HG03460 (cell line): Measurements from ENCODE around the gene NEU1.

Experiments used
- ATAC-seq: cut with Tn5 transposase; IDR thresholded peaks from one replicate; pipeline ENCODE4 v1.9.1; 2021; ENCODE audit not compliant: unreplicated experiment

The NEU1 gene

DNA sequence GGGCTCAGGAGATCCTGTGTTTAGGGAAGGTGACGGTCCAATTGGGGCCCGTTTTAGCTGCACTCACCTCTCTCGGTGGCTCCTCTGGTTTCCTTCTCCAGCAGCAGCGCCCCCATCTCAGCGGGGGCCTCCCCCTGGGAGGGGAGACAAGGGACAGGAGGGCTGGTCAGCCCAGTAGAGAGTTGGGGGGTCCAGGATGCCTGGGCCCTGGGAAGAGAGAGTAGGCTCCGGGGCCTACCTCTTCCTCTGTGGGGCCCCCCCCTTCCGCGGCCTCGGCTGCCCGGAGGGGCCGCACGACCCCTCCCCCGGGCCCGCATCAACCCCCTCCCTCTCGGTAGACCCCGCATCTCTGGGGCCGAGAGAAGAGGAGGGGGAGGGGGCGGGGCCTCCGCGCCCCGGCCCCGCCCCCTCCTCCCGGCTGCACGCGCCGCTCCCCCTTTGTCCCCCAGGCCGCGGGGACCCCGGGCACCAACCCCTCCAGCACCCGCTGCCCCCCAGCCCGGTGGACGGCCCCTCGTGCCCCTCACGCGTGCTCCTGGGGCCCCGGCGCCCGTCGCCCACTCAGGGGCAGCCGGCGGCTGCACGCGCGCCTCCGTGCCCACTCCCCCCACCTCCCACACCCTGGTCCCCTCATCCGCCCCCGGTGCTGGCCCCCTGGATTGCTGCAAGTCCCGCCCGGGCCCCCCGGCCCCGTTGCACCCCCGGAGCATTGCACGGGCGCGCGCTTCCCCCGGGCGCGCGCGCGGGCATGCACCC, 34.4 kb upstream of the NEU1 start:
- no peak for ATAC-seq

DNA sequence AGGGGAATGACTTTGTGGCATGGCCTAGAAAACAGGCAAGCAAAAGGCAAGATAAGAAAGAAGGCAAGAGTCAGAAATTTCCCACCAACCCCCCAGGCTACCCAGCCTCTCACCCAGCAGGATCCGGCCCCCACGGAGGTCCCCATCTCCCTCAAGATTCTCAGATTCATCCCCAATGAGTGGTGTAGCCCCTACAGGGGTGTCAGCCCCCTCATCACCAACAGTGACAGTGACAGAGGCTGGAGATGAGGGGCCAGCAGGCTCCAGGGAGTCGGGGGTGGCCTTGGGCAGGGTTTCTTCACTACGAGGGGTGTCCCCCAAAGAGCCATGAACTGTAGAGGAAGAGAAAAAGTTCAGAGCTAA, 33.9 kb upstream of the NEU1 start:
- ATAC-seq: no peak

DNA sequence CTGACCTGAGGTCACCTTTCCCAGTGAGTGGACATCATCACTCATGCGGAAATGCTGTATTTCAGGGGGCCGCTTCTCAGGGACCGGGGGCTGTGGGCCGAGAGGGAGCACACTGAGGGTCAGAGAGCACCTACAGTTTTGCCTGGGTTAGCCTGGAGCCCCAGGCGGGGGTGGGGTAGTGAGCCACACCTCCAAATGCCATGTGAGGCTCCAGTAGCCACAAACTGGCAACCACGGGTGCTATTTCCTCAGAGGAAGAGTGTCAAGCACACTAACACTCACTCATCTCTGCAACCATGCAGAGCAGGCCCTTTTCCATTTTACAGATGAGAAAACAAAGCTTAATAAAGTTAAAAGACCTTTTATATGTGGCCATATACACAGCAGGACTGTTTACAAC, 30.2 kb upstream of the NEU1 start:
- no peak for ATAC-seq

DNA sequence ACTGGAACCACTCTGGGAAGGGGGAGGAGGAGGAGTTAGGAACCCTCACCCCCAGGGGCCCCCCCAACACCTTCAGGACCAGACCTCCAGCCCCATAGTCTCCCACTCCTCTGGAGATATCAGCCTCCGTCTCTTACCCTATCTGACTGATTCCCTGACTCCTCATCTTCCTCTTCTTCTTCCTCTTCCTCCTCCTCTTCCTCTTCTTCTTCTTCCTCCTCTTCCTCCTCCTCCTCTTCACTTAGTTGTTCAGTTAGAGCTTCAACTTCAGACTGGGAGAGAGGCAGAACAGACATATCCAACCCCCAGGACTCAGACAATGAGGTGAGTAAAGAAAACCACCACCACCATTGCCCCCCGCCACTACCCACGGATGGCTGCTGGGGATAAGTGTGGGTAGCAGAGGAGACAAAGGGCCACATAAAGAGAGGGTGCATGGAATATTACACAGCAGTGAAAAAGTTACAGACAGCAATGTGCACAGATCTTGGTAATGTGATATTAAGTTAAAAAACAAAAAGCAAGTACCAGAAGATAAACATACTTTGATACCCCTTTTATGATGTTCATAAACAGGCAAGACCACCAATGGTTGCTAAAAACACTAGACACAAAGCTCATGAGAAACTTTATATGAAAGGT, 26.8 kb upstream of the NEU1 start:
- ATAC-seq: no peak

DNA sequence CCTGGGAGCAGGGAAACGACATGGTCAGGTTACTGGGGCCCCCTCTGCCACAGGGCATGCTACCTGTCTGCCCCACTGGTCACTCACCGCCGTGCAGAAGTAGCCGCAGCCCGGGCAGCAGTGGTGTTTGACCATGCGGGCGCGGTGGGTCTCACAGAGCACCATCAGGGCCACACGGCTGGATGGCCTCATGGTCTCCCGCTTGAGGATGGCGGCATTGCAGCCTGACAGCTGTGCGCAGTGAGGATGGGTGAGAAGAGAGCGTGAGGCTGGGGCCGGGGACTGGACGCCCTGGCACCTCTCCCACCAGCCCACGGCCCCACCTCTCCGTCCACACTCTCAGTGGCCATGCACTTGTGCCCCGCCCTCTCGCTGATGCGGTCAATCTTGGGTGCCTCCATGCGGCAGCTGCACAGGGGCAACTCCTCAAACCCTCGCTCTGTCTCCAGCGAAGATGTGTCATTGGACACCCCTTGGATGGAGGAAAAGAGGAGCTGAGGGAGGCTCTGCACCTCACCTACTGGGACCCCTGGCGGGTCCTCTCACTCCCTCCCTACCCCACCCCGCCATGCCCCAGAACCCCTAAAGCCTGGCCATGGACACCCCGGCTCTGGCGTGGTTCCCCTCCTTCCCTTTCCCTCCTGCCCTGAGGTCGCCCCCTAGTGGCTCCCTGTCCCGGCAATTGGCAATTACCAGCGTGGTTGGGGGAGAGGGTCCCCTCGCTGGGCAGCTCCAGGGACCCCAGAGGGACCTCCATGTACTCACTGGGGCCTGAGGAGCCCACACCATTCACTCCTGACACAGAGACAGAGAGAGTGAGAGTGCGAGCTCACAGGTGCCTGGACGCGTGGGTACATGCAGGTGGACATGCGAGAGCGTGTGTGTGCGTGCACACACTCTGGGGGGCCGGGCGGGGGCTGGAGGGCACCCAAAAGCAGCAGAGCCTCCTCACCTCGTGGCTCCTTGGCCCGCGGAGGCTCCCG, 25.9 kb upstream of the NEU1 start:
- ATAC-seq: no peak

DNA sequence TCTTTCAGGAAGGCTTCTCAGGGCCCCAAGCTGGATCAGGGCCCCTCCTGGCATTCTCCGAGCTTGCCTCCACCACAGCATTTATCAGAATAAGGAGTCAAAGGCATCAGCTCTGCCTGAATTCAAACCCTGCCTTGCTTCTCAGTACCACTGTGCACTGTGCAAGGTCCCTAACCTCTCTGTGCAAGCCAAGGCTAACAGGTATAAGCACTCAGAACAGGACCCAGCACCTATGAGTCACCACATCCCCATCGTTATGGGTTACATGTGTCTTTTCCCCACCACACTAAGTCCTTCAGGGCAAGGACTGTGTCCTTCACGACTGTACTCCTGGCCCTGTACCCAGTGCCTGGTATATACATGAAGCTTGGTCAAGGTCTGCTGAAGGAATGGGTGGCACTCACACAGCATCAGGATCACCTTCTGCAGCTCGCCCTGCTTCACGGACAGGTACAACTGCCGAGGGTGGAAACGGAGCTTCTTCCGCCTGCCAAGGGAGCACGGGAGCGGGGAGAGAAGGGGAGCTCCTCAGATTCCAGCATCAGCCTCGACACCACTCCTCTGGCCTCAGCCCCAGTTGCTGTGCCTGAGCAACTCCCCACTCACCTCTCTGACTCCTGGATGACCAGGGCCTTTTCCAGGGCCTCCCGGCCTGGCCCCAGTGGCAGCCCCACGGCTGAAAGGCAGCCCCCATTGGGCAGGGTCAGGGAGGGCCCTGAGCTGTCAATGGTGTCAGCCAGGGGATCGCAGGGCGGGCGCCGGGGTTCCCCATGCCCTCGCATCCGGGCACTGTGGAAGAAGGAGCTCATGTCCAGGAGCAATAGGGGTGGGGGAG, 24.8 kb upstream of the NEU1 start:
- no peak for ATAC-seq

DNA sequence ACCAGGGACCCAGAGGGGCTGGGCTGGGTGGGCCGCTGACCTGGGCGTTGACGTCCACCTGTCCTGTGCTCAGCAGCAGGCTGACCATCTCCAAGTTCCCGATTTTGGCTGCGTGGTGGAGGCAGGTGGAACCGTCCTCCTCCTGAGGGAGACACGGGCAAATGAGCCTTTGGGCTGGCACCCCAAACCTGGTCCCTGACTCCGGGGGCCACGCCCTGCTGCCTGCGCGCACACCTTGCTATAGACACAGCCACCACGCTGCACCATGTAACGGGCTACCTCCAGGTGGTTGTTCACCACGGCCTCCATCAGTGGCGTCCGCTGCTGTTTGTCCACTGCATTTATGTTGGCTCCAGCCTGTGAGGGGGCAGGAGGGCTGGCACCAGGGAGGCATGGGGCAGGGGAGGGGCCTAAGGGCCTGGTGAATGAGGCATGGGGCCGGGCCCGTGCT, 23.9 kb upstream of the NEU1 start:
- ATAC-seq: no peak

DNA sequence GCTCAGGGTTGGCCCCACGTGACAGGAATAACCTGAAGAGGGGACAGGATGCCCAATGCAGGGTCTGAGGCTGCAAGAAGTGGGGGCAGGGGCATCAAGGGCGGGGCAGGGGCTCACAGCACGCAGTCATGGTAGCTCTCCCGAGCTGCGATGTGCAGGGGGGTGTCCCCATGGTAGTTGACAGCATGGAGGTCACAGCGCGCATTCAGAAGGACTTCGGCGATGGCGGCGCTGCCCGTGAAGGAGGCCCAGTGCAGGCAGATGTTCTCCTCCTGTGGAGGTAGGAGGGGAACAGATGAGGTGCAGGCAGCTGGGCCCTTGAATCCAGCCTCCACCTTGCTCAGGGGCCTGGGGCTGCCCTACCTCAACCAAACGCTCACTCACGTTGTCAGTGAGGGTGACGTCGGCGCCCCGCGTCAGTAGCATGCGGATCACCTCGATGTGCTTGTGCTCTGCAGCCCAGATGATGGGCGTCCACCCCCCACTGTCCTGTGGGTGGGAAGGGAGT, 22.0 kb upstream of the NEU1 start:
- ATAC-seq: no peak

DNA sequence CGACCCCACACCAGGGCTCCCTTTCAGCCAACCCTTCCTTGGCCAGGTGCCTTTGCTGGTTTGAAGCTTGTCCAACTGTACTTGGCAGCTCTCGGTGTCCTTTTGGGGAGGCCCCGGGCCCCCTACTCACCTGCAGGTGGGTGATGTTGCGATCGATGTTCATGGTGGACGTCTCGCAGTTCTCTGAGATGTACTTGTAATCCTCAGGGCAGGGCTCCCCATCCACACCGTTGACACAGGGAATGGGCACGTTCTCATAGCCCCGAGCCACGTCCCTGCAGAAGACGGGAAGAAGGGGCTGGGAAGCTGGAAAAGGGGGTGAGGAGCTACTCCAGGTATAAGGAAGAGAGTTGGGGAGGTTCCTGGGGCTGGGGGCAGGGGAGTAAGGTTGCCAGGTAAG, 21.1 kb upstream of the NEU1 start:
- no peak for ATAC-seq

DNA sequence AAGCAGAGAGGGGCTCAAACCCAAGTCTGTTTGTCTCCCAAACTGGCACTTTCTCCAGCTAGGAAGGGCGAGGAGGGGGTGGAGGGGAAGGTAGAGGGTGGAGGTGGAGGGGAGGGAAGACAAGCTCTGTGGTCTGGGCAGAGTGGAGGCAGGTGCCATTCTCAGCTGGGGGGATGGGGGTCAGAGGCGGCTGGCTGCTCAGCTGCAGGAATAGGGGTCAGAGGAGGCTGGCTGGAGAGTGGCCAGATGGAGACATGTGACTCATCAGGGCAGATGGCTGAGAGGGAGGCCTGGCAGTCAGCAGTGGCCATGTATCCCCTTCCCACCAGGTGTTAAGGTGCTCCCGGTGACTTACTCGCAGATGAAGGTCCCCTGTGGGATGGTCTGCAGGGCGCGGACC, 19.7 kb upstream of the NEU1 start:
- no peak for ATAC-seq

DNA sequence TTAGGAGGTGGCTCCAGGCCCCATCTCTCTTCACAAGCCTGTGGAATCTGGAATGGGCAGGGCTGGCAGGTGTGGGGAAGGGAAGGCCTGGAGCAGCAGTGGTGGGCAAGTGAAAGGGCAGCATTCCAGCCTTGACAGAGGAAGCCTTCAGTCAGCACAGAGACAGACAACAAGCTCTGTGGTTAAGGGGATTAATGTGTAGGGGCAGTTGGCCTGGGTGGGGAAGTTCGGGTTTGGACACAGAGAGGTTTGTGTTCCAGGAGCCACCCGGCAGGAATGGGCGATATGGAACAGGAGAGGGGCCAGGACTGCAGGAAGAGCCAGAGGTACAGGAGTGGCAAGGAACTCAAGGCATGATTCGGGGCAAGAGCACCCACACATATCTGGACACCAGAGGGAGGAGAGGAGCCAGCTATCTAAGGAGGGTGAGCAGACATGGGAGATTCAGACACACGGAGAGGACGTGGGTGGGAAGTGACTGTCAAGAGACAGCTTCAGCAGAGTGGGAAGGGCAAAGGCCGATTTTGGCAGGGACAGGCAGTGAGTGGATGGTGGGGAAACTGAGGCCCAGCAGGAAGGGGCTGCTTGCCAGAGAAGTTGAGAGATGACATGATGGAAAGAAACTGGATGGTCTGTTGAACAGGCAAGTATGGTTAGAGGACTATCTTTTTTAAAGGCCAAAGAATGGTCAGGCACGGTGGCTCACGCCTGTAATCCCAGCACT, 18.7 kb upstream of the NEU1 start:
- no peak for ATAC-seq

DNA sequence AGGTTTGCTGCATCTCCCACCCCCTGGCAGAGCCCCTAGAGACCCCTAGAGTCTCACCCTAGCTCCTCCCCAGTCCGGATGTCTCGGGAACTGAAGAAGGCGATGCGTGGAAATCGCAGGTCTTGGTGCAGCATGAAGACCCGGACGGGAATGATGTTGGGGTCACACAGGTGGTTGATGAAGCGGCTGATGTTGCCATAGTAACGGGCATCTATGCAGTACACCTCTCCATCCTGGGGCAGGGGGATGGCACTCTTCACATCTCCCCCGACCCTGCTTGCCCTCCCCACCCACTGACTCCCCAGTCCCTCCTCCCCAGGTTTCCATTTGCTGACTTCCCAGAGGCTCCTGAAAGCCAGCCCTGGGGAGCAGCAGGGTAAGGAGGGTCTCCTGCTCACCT, 18.0 kb upstream of the NEU1 start:
- ATAC-seq: no peak

DNA sequence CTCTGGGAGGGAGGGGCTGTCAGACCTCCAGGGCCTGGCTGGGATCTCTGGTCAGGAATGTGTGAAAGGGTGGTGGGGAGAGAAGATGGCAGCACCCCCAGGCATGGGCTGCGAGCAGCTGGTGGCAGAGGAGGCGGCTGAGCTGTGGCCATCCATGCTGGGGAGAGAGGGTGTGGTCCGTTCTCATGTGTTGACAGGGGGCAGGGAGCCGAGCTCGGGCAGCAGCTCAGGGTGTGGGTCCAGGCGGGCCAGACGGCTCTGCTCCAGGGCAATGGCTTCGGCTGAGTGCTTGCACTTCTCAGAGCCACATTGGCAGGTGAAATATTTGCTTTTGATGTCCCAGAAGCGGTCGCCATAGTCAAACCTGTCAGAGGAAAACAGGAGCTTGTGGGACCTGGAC, 17.3 kb upstream of the NEU1 start:
- no peak for ATAC-seq

DNA sequence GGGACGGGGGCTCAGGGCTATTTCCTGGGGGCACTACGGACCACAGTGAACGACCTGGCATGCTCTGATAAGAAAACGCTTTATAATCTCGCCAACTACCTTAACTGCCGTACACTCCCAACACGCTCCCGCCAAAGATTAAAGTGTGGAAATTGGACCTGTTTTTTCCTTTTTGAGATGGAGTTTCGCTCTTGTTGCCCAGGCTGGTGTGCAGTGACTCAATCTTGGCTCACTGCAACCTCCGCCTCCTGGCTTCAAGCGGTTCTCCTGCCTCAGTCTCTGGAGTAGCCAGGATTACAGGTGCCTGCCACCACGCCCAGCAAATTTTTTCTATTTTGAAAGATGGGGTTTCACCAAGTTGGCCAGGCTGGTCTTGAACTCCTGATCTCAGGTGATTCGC, 16.5 kb upstream of the NEU1 start:
- no peak for ATAC-seq

DNA sequence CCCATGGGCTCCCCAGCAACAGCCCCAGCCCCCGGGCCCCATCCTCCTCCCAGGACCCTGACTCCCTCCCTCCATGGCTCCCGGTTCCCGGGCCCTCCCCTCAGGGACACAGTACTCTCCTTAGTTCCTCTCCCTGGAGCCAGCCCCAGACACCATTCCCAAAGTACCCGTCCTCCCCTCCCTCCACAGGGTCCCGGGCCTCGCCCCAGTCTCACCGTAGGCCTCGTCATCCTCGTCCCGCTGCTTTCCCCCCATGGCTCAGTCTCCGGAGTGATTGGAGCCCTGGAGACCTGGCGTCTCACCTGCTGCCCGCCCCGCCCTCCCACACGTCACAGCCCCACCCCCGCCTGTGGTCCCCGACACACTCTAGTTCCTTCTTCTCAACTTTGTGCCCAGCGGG, 16.1 kb upstream of the NEU1 start, which contains the start of gene SLC44A4:
TSS of gene SLC44A4 (minus strand) at position 272 of the 400 bp plus-strand sequence. CDS start at position 255, 17 bp downstream.
- no peak for ATAC-seq

DNA sequence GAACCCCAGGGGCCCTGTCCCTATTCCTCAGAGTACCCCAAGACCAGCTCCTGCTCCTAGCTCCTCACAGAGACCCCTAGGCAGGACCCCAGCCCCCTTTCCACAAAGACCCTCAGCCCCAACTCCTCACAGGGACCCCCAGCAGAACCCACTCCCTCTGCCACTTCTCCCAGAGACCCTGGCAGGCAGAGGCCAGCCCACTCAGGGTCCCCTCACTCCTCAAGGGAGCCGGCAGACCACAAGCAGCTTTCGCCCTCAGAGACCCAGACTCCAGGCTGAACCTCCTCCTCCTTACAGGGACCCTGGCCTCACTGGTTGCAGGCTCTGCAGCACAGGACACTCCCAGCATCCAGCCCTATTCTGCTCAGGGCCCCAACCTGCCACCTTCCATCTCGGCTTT, 15.6 kb upstream of the NEU1 start:
- ATAC-seq: no peak

DNA sequence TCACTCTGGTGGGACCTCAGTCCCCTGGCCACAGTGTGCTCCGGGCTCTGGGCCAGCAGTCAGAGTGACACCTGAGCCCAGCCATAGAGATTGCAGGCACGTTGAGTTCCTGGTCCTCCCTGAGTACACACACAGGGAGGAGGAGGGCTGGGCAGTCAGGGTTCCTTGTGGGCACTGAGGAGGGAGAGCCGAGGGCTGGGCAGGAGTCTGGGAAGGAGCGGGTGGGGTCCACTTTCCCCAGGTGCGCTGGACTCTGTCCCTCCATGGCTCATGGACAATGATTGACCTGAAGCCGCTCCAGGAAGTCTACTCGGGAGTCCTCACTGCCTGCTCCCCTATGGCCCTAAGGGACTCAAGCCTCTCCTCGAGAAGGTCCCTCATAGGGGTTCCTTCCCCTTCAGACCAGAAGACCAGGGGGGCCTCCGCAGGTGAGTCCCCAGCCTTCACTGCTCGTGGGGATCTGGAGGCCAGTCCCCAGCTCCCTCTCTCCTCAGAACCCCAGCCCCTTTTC, 15.1 kb upstream of the NEU1 start:
- ATAC-seq: no peak

DNA sequence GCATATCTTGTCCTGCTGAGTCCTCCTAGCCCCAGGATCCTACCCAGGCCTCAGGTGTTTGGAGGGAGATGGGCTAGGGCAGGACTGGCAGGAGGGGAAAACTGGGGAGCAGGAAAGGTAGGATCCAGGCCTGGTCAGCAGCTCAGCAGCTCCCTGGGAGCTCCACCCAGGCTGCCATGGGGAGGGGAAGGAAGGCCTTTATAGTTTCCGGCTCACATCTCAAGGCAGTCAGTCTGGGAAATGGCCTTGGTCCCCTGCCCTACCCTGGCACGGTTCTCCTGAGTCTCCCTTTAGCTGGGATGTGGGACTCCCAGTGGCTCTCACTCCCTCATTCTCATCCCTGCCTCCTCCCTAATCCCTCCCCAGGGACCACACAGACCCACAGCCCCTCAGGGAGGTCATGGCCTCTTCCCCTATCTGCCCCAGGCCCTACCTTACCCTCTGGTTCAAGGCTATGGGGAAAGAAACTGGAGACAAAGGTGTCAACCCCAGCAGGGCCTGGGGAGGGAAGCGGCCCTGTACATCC, 14.6 kb upstream of the NEU1 start:
- no peak for ATAC-seq

DNA sequence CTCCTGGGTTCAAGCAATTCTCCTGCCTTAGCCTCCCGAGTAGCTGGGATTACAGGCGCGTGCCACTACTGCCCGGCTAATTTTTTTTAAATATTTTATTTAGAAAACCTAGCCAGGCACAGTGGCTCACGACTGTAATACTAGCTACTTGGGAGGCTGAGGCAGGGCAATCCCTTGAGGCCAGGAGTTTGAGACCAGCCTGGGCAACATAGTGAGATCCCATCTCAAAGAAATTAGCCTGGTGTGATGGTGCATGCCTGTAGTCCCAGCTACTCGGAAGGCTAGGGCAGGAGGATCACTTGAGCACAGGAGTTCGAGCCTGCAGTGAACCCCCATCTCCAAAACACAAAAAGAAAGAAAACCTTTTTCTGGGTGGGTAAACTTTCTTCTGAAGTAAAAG, 13.7 kb upstream of the NEU1 start:
- no peak for ATAC-seq
